HCT116 (cell line): Measurements from ENCODE around the gene CFAP99. TPM values are rescaled to one million over a fixed set of nuclear protein-coding genes. Genes with fewer than 3 reads are reported as not detected.

Source experiments
- ATAC-seq: fragments of 200-7000 bp; cut with Tn5 transposase; 2 replicates; pipeline ENCODE4 v1.9.1; 2020; ENCODE audit warnings: mild to moderate bottlenecking, moderate library complexity
- BruUV-seq: library from RNA; stranded (reverse); fragments of 400-500 nt; replicated peaks from 2 replicates; lab custom pipeline; 2021; lab: Mats Ljungman, UMichigan
- CTCF ChIA-PET: fragments of 300-600 bp; sonication (Branson Sonifier 250); formaldehyde crosslinking; loops from one replicate; lab custom pipeline; 2021; ENCODE audit warnings: antibody characterized with exemption; lab: Charles Lee
- POLR2A ChIA-PET: fragments of 300-600, 350-600 bp; sonication (Branson Sonifier 250); formaldehyde crosslinking; loops from one replicate; lab custom pipeline; 2021; ENCODE audit warnings: antibody characterized with exemption; lab: Charles Lee
- RAD21 ChIA-PET, 2 experiments: fragments of 300-600 bp; sonication (Branson Sonifier 250); formaldehyde crosslinking; loops; one replicate each; lab custom pipeline; 2023; ENCODE audit warnings: low total read pairs in 2 of 2; ENCODE audit not compliant: uncharacterized antibody in 2 of 2, unreplicated experiment in 2 of 2, low non-redundant PET in 1 of 2; lab: Charles Lee
- DNase-seq: peaks from one replicate; pipeline ENCODE4 v3.0.0-alpha.2; 2010; ENCODE audit warnings: low read depth, low spot score
- H2AFZ ChIP-seq: fragments of 200-600 bp; shearing (Covaris generic), sonication (generic); 2 replicates; pipeline ENCODE4 v1.6.1; 2017; ENCODE audit warnings: low read depth, mixed run types, mixed read lengths, antibody characterized with exemption, low read length; ENCODE audit not compliant: poor library complexity, severe bottlenecking
- H3K27ac ChIP-seq: 2 replicates; pipeline ENCODE4 v1.5.1; 2012; ENCODE audit warnings: low read depth, low read length
- H3K27me3 ChIP-seq: fragments of 200-600 bp; sonication (generic); 2 replicates; pipeline ENCODE4 v1.6.1; 2016; ENCODE audit warnings: mixed run types, low read length, mixed read lengths; ENCODE audit not compliant: insufficient read depth
- H3K36me3 ChIP-seq, 2 experiments: fragments of 200-500 bp in 1 of 2; fragments of 200-600 bp in 1 of 2; sonication (Bioruptor generic) in 1 of 2; sonication (generic) in 1 of 2; 2 replicates each; pipeline versions ENCODE4 v1.5.1 to v1.6.1; 2014 to 2016; ENCODE audit warnings: low read length in 2 of 2, inconsistent platforms in 1 of 2, mixed read lengths in 1 of 2, mixed run types in 1 of 2; ENCODE audit not compliant: insufficient read depth in 2 of 2, control insufficient read depth in 1 of 2
- H3K4me1 ChIP-seq, 2 experiments: fragments of 200-600 bp in 1 of 2; sonication (generic) in 1 of 2; 2 replicates each; pipeline versions ENCODE4 v1.5.1 to v1.6.1; 2012 to 2017; ENCODE audit warnings: low read length in 2 of 2, inconsistent platforms in 1 of 2, mild to moderate bottlenecking in 1 of 2, mixed read lengths in 1 of 2, mixed run types in 1 of 2, moderate library complexity in 1 of 2; ENCODE audit not compliant: insufficient read depth in 2 of 2, control insufficient read depth in 1 of 2
- H3K4me2 ChIP-seq: fragments of 200-600 bp; sonication (generic); 2 replicates; pipeline ENCODE4 v1.6.1; 2017; ENCODE audit warnings: mixed run types, low read length, mixed read lengths
- H3K4me3 ChIP-seq, 2 experiments: fragments of 200-600 bp in 1 of 2; sonication (generic) in 1 of 2; replicated peaks in 1 of 2; 2 replicates each; pipeline ENCODE4 v1.5.1; 2011 to 2016; ENCODE audit warnings: low read length in 2 of 2, control low read depth in 1 of 2, low read depth in 1 of 2, mild to moderate bottlenecking in 1 of 2, mixed read lengths in 1 of 2, mixed run types in 1 of 2
- H3K79me2 ChIP-seq: fragments of 200-600 bp; sonication (generic); 2 replicates; pipeline ENCODE4 v1.6.1; 2017; ENCODE audit warnings: mild to moderate bottlenecking, mixed run types, low read length, moderate library complexity, mixed read lengths; ENCODE audit not compliant: insufficient read depth
- H3K9ac ChIP-seq: fragments of 200-600 bp; sonication (generic); 2 replicates; pipeline ENCODE4 v1.6.1; 2016; ENCODE audit warnings: low read length, mixed read lengths
- H3K9me2 ChIP-seq: fragments of 200-600 bp; sonication (generic), shearing (Covaris generic); 2 replicates; pipeline ENCODE4 v1.6.1; 2017; ENCODE audit warnings: mixed run types, mild to moderate bottlenecking, moderate library complexity; ENCODE audit not compliant: insufficient read depth
- H3K9me3 ChIP-seq, 2 experiments: fragments of 200-500 bp in 1 of 2; fragments of 200-600 bp in 1 of 2; sonication (Bioruptor generic) in 1 of 2; sonication (generic) in 1 of 2; 2 replicates each; pipeline ENCODE4 v1.6.1; 2014 to 2017; ENCODE audit warnings: low read length in 2 of 2, mixed read lengths in 2 of 2, inconsistent platforms in 1 of 2, low read depth in 1 of 2, mild to moderate bottlenecking in 1 of 2, mixed run types in 1 of 2, moderate library complexity in 1 of 2; ENCODE audit not compliant: control insufficient read depth in 1 of 2, insufficient read depth in 1 of 2
- H4K20me1 ChIP-seq: fragments of 200-600 bp; sonication (generic), shearing (Covaris generic); 2 replicates; pipeline ENCODE4 v1.6.1; 2017; ENCODE audit warnings: mixed run types, mild to moderate bottlenecking, moderate library complexity; ENCODE audit not compliant: insufficient read depth
- CBX3 ChIP-seq: IDR thresholded peaks from 2 replicates; pipeline ENCODE4 v1.6.1; 2012; ENCODE audit warnings: low read depth
- ELF1 ChIP-seq: IDR thresholded peaks from 2 replicates; pipeline ENCODE4 v1.6.1; 2012; ENCODE audit warnings: low read depth, borderline replicate concordance
- EZH2 ChIP-seq: fragments of 200-600 bp; sonication (generic); IDR thresholded peaks from 2 replicates; pipeline ENCODE4 v1.6.1; 2017; ENCODE audit warnings: antibody characterized with exemption, mixed run types
- EZH2phosphoT487 ChIP-seq: fragments of 200-600 bp; IDR thresholded peaks from 2 replicates; pipeline ENCODE4 v1.6.1; 2018; ENCODE audit warnings: antibody characterized with exemption, borderline replicate concordance
- FOSL1 ChIP-seq: IDR thresholded peaks from 2 replicates; pipeline ENCODE4 v1.6.1; 2012; ENCODE audit warnings: low read depth
- JUND ChIP-seq: IDR thresholded peaks from 2 replicates; pipeline ENCODE4 v1.6.1; 2012
- POLR2A ChIP-seq: IDR thresholded peaks from 2 replicates; pipeline ENCODE4 v1.7.0; 2011; ENCODE audit warnings: borderline replicate concordance; ENCODE audit not compliant: insufficient read depth, insufficient read length; ENCODE audit errors: extremely low read depth
- POLR2AphosphoS5 ChIP-seq: IDR thresholded peaks from 2 replicates; pipeline ENCODE4 v1.6.1; 2011; ENCODE audit warnings: mild to moderate bottlenecking, low read depth, low read length, moderate library complexity
- RAD21 ChIP-seq: IDR thresholded peaks from 2 replicates; pipeline ENCODE4 v1.6.1; 2012; ENCODE audit warnings: low read depth, mild to moderate bottlenecking
- SP1 ChIP-seq: IDR thresholded peaks from 2 replicates; pipeline ENCODE4 v1.6.1; 2012; ENCODE audit warnings: low read depth
- SRF ChIP-seq: IDR thresholded peaks from 2 replicates; pipeline ENCODE4 v1.6.1; 2012; ENCODE audit warnings: low read depth
- TCF7L2 ChIP-seq: IDR thresholded peaks from 2 replicates; pipeline ENCODE4 v1.7.0; 2011; ENCODE audit warnings: borderline replicate concordance, inconsistent platforms; ENCODE audit not compliant: insufficient read depth, insufficient read length; ENCODE audit errors: extremely low read depth
- YY1 ChIP-seq: IDR thresholded peaks from 2 replicates; pipeline ENCODE4 v1.6.1; 2011; ENCODE audit warnings: low read length, low read depth, moderate library complexity, mild to moderate bottlenecking; ENCODE audit not compliant: insufficient replicate concordance; ENCODE audit errors: extremely low read depth
- ZFX ChIP-seq: fragments of 450-650 bp; IDR thresholded peaks from 2 replicates; pipeline ENCODE4 v1.6.1; 2017
- ZNF274 ChIP-seq: fragments of 200-500 bp; sonication (Bioruptor generic); IDR thresholded peaks from 2 replicates; pipeline ENCODE4 v1.6.1; 2014; ENCODE audit warnings: mild to moderate bottlenecking, low read depth, low read length, inconsistent platforms
- intact Hi-C: fragments of 100-400 bp; cut with micrococcal nuclease; formaldehyde crosslinking; loops from 2 replicates; pipeline ENCODE4 v1.10.0; 2022
- total RNA-seq: library from RNA; stranded (reverse); gene quantifications from one replicate; pipeline ENCODE4 v1.2.1, GENCODE V29; 2021; ENCODE audit not compliant: unreplicated experiment
- TF ChIP-seq, protein P1 (sequence below): IDR thresholded peaks from 2 replicates; pipeline ENCODE4 v1.6.1; 2012
- TF ChIP-seq, protein P2 (sequence below): IDR thresholded peaks from 2 replicates; pipeline ENCODE4 v1.6.1; 2011; ENCODE audit warnings: mild to moderate bottlenecking, low read length, moderate library complexity; ENCODE audit not compliant: insufficient replicate concordance; ENCODE audit errors: extremely low read depth
- TF ChIP-seq, protein P3 (sequence below): IDR thresholded peaks from 2 replicates; pipeline ENCODE4 v1.6.1; 2012; ENCODE audit warnings: low read depth

The CFAP99 gene
- total RNA-seq, 1 experiment from 2014 or later = 0.42 TPM

DNA sequence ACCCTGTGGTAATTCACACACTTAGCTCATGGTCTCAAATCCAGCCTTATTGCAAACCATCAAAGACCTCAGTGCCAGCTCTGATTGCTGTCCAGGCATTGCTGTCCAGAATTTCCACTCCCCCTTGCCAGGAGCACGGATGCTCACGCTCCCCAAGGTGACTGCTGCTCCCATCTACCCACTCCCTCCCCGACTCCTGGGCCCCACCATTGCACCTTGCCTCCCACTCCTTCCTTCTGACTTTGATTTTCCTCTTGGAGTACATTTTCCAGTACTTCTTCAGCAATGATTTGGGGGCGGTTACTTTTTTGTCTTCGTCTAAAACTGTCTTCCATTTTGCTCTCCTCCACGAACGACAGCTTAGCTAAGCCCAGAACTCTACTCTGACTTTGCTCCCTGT lies 11.8 kb upstream of the CFAP99 start:
- DNase-seq (no peak), ATAC-seq (no peak)
- ChIA-PET CTCF (interaction anchor here (1.1 kb wide), 1 partner anchor 187 kb away, joined by 3 read pairs; no protein-coding TSS in a partner anchor), POLR2A (no interaction called here)
- BruUV-seq = no TSS peak
- Histone ChIP-seq H3K4me2 (no peak overlapping the region), H2AFZ (no peak overlapping the region), H3K27me3 (no peaks in the 10 kb centered on the region), H4K20me1 (no peaks in the 10 kb centered on the region), H3K27ac (no peak overlapping the region), H3K9me3 (no peaks in the 10 kb centered on the region), H3K9me2 (no peaks in the 10 kb centered on the region)
- intact Hi-C loops = no loop called here
- TF ChIP-seq, protein P1, sequence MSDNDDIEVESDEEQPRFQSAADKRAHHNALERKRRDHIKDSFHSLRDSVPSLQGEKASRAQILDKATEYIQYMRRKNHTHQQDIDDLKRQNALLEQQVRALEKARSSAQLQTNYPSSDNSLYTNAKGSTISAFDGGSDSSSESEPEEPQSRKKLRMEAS = no peak
- no peak for TF ChIP-seq CBX3
- TF ChIP-seq SRF = no peak
- TF ChIP-seq ELF1 = no peak
- no peak for TF ChIP-seq POLR2A
- no peak for TF ChIP-seq EZH2phosphoT487
- TF ChIP-seq RAD21 = no peak
- no peak for TF ChIP-seq FOSL1
- no peak for TF ChIP-seq ZFX
- no peak for TF ChIP-seq SP1
- TF ChIP-seq JUND = no peak
- TF ChIP-seq ZNF274 = no peak
- no peak for TF ChIP-seq TCF7L2
- TF ChIP-seq, protein P2, sequence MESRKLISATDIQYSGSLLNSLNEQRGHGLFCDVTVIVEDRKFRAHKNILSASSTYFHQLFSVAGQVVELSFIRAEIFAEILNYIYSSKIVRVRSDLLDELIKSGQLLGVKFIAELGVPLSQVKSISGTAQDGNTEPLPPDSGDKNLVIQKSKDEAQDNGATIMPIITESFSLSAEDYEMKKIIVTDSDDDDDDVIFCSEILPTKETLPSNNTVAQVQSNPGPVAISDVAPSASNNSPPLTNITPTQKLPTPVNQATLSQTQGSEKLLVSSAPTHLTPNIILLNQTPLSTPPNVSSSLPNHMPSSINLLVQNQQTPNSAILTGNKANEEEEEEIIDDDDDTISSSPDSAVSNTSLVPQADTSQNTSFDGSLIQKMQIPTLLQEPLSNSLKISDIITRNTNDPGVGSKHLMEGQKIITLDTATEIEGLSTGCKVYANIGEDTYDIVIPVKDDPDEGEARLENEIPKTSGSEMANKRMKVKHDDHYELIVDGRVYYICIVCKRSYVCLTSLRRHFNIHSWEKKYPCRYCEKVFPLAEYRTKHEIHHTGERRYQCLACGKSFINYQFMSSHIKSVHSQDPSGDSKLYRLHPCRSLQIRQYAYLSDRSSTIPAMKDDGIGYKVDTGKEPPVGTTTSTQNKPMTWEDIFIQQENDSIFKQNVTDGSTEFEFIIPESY = no peak
- no peak for TF ChIP-seq YY1
- TF ChIP-seq, protein P3, sequence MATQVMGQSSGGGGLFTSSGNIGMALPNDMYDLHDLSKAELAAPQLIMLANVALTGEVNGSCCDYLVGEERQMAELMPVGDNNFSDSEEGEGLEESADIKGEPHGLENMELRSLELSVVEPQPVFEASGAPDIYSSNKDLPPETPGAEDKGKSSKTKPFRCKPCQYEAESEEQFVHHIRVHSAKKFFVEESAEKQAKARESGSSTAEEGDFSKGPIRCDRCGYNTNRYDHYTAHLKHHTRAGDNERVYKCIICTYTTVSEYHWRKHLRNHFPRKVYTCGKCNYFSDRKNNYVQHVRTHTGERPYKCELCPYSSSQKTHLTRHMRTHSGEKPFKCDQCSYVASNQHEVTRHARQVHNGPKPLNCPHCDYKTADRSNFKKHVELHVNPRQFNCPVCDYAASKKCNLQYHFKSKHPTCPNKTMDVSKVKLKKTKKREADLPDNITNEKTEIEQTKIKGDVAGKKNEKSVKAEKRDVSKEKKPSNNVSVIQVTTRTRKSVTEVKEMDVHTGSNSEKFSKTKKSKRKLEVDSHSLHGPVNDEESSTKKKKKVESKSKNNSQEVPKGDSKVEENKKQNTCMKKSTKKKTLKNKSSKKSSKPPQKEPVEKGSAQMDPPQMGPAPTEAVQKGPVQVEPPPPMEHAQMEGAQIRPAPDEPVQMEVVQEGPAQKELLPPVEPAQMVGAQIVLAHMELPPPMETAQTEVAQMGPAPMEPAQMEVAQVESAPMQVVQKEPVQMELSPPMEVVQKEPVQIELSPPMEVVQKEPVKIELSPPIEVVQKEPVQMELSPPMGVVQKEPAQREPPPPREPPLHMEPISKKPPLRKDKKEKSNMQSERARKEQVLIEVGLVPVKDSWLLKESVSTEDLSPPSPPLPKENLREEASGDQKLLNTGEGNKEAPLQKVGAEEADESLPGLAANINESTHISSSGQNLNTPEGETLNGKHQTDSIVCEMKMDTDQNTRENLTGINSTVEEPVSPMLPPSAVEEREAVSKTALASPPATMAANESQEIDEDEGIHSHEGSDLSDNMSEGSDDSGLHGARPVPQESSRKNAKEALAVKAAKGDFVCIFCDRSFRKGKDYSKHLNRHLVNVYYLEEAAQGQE = no peak
- no peak for TF ChIP-seq POLR2AphosphoS5
- TF ChIP-seq EZH2 = no peak
- TF ChIP-seq, all 23 proteins: peak for 0
- Histone ChIP-seq H3K4me1 (peaks cover 28 to 54% of the 10 kb centered on the region in 2 experiments), H3K4me3 (no peak overlapping the region), H3K9ac (no peak overlapping the region), H3K36me3 (no peaks in the 10 kb centered on the region), H3K79me2 (peaks cover 40% of the 10 kb centered on the region)
- RAD21 ChIA-PET = no interaction called here
